ENCODE results near the gene FMN1.

- no peak for TF ChIP-seq TARDBP (IDR thresholded peaks at IDR 0.05)
- TF ChIP-seq FOXA1 (IDR thresholded peaks at IDR 0.05): no peak
- no peak for TF ChIP-seq FOXM1 (IDR thresholded peaks at IDR 0.05; ENCODE audit: borderline replicate concordance)
- no peak for TF ChIP-seq SUZ12 (IDR thresholded peaks at IDR 0.05)
- no peak for TF ChIP-seq SP1 (IDR thresholded peaks at IDR 0.05)
Measured at GRCh38 chr15:33153548-33153947, 41.0 kb downstream of the FMN1 start.

Measured in HEK293T (cell line).